HepG2 (cell line): ENCODE measurements around the gene ARVCF. TPM values are rescaled to one million over a fixed set of nuclear protein-coding genes. Genes with fewer than 3 reads are reported as not detected.

Experiments
- ATAC-seq: fragments of 200-7000 bp; cut with Tn5 transposase; 3 replicates; pipeline ENCODE4 v1.9.1; 2020; ENCODE audit warnings: mild to moderate bottlenecking, moderate library complexity
- BruUV-seq: library from RNA; stranded (reverse); fragments of 400-500 nt; replicated peaks from 2 replicates; lab custom pipeline; 2021; lab: Mats Ljungman, UMichigan
- CTCF ChIA-PET: fragments of 300-600 bp; formaldehyde crosslinking; extraction: SDS; loops from one replicate; lab custom pipeline; 2021; ENCODE audit warnings: low total read pairs, inconsistent platforms, low intra/inter-chr PET ratio; lab: Yijun Ruan, JAX
- POLR2A ChIA-PET: fragments of 350-600 bp; sonication (Branson Sonifier 250); formaldehyde crosslinking; loops from one replicate; lab custom pipeline; 2020; ENCODE audit warnings: antibody characterized with exemption, inconsistent platforms; lab: Yijun Ruan, JAX
- DNase-seq: peaks from one replicate; pipeline ENCODE4 v3.0.0-alpha.2; 2015; ENCODE audit warnings: low spot score
- FAIRE-seq: peaks from 3 replicates; lab custom pipeline; 2011; peaks lifted over from hg19 to GRCh38; lab: Jason Lieb, UNC
- H2AFZ ChIP-seq: one replicate; pipeline ENCODE4 v1.6.1; 2011; ENCODE audit warnings: low read length, inconsistent platforms
- H3K27ac ChIP-seq: fragments of 300-600 bp; 3 replicates; pipeline ENCODE4 v1.8.0; 2011; ENCODE audit warnings: mixed run types, mild to moderate bottlenecking, mixed read lengths, low read length, inconsistent platforms; ENCODE audit not compliant: insufficient read depth; ENCODE audit errors: extremely low read length
- H3K27me3 ChIP-seq, 2 experiments: fragments of 200-600 bp in 1 of 2; 2 replicates in 1 of 2; 3 replicates in 1 of 2; pipeline versions ENCODE4 v1.6.0 to v1.8.0; 2011; ENCODE audit warnings: low read length in 2 of 2, mild to moderate bottlenecking in 2 of 2, moderate library complexity in 2 of 2, inconsistent platforms in 1 of 2; ENCODE audit not compliant: insufficient read depth in 2 of 2, control insufficient read depth in 1 of 2
- H3K36me3 ChIP-seq, 2 experiments: fragments of 200-600 bp in 1 of 2; replicated peaks in 1 of 2; 2 replicates in 1 of 2; 3 replicates in 1 of 2; pipeline versions ENCODE4 v1.5.1 to v1.8.0; 2011; ENCODE audit warnings: low read length in 2 of 2, inconsistent platforms in 1 of 2; ENCODE audit not compliant: insufficient read depth in 2 of 2, control insufficient read depth in 1 of 2
- H3K4me1 ChIP-seq: 2 replicates; pipeline ENCODE4 v1.5.1; 2012; ENCODE audit warnings: low read length, inconsistent platforms; ENCODE audit not compliant: insufficient read depth
- H3K4me2 ChIP-seq: 2 replicates; pipeline ENCODE4 v1.6.0; 2011; ENCODE audit warnings: low read depth, low read length, inconsistent platforms
- H3K4me3 ChIP-seq, 3 experiments: fragments of 200-600 bp in 1 of 3; sonication (generic), shearing (Covaris generic) in 1 of 3; replicated peaks in 1 of 3; 2 replicates each; pipeline ENCODE4 v1.5.1; 2011 to 2016; ENCODE audit warnings: low read length in 3 of 3, inconsistent platforms in 2 of 3, low read depth in 2 of 3, mild to moderate bottlenecking in 2 of 3, control low read depth in 1 of 3, mixed read lengths in 1 of 3; ENCODE audit not compliant: insufficient read depth in 1 of 3
- H3K79me2 ChIP-seq: one replicate; pipeline ENCODE4 v1.6.1; 2011; ENCODE audit warnings: low read length, inconsistent platforms; ENCODE audit not compliant: insufficient read depth
- H3K9ac ChIP-seq: 2 replicates; pipeline ENCODE4 v1.6.0; 2011; ENCODE audit warnings: mild to moderate bottlenecking, low read depth, low read length, inconsistent platforms; ENCODE audit not compliant: insufficient read depth
- H3K9me3 ChIP-seq: 2 replicates; pipeline ENCODE4 v1.5.1; 2012; ENCODE audit warnings: mild to moderate bottlenecking, low read length
- H4K20me1 ChIP-seq: 2 replicates; pipeline ENCODE4 v1.6.0; 2011; ENCODE audit warnings: inconsistent platforms, mild to moderate bottlenecking, low read length, moderate library complexity; ENCODE audit not compliant: insufficient read depth
- HIVEP1 ChIP-seq: sonication (generic); formaldehyde crosslinking; IDR thresholded peaks from 2 replicates; pipeline ENCODE4 v1.4.0; 2020; ENCODE audit warnings: mild to moderate bottlenecking, missing genetic modification reagents
- MAFK ChIP-seq, 2 experiments: IDR thresholded peaks in 1 of 2; conservative IDR thresholded peaks in 1 of 2; 2 replicates each; pipeline ENCODE4 v1.6.1; 2011; ENCODE audit warnings: improper control_type of control experiment in 2 of 2, low read length in 2 of 2
- SP4 ChIP-seq: sonication (generic); formaldehyde crosslinking; IDR thresholded peaks from 2 replicates; pipeline ENCODE4 v1.8.1; 2023; ENCODE audit warnings: mild to moderate bottlenecking, missing genetic modification reagents
- ZBTB40 ChIP-seq, 2 experiments: fragments of 450-650 bp in 1 of 2; sonication (generic) in 1 of 2; formaldehyde crosslinking in 1 of 2; IDR thresholded peaks; 2 replicates each; pipeline versions ENCODE4 v1.6.1 to v1.8.0; 2016 to 2022; ENCODE audit warnings: antibody characterized with exemption in 1 of 2, mild to moderate bottlenecking in 1 of 2, missing genetic modification reagents in 1 of 2
- ZKSCAN1 ChIP-seq: fragments of 150-350 bp; IDR thresholded peaks from 2 replicates; pipeline ENCODE4 v1.6.1; 2014; ENCODE audit warnings: low read length
- ZNF234 ChIP-seq: sonication (generic); formaldehyde crosslinking; conservative IDR thresholded peaks from 2 replicates; pipeline ENCODE4 v1.5.1; 2020; ENCODE audit warnings: mild to moderate bottlenecking, missing genetic modification reagents
- ZNF331 ChIP-seq: sonication (generic); formaldehyde crosslinking; IDR thresholded peaks from 2 replicates; pipeline ENCODE4 v1.4.0; 2020; ENCODE audit warnings: missing genetic modification reagents
- ZNF484 ChIP-seq: sonication (generic); formaldehyde crosslinking; IDR thresholded peaks from 2 replicates; pipeline ENCODE4 v1.5.1; 2020; ENCODE audit warnings: mild to moderate bottlenecking, low read depth, missing genetic modification reagents, borderline replicate concordance
- ZNF761 ChIP-seq: sonication (generic); formaldehyde crosslinking; conservative IDR thresholded peaks from 2 replicates; pipeline ENCODE4 v1.4.0; 2020; ENCODE audit warnings: mild to moderate bottlenecking, missing genetic modification reagents
- ZNF782 ChIP-seq: sonication (generic); formaldehyde crosslinking; IDR thresholded peaks from 2 replicates; pipeline ENCODE4 v1.4.0; 2020; ENCODE audit warnings: missing genetic modification reagents, mild to moderate bottlenecking, borderline replicate concordance
- ZSCAN30 ChIP-seq: sonication (generic); formaldehyde crosslinking; IDR thresholded peaks from 2 replicates; pipeline ENCODE4 v1.5.0; 2020; ENCODE audit warnings: mild to moderate bottlenecking, missing genetic modification reagents
- WGBS: methylation state at CpG from one replicate; pipeline ENCODE4 v1.1.6; 2017; ENCODE audit warnings: low lambda C conversion rate; 5-methylcytosine and 5-hydroxymethylcytosine counted together
- in situ Hi-C: cut with HindIII; loops from 2 replicates; pipeline ENCODE4 v1.10.0; 2017; ENCODE audit warnings: low pct_unique_long_range_greater_than_20kb; ENCODE audit not compliant: extremely low pct_ligation_motif_present
- intact Hi-C: fragments of 100-400 bp; cut with micrococcal nuclease; formaldehyde crosslinking; loops from one replicate; pipeline ENCODE4 v1.10.0; 2022; ENCODE audit not compliant: unreplicated experiment
- polyA plus RNA-seq, 8 experiments: library from polyadenylated mRNA; depleted of rRNA in 3 of 8; stranded (reverse) in 7 of 8; unstranded in 1 of 8; fragments of >200 nt; fragmentation: Illumina TruSeq in 4 of 8; extraction: Trizol in 4 of 8; gene quantifications; 2 replicates each; pipeline versions ENCODE4 v1.2.1 to v1.2.3, GENCODE V29; 2011 to 2016; ENCODE audit warnings: low read depth in 4 of 8, missing spikeins in 1 of 8, mixed read lengths in 1 of 8; ENCODE audit not compliant: insufficient read depth in 1 of 8
- total RNA-seq, 5 experiments: library from RNA; depleted of rRNA; stranded (reverse); fragments of >200 nt; fragmentation: Illumina TruSeq; extraction: Trizol; gene quantifications; 2 replicates each; pipeline ENCODE4 v1.2.3, GENCODE V29; 2016; ENCODE audit warnings: low read depth in 1 of 5

Gene ARVCF
- total and polyA plus RNA-seq, 2 of the 13 experiments (the other 11 are each of a cell fraction or from before 2014, with no cell fraction given) = 16.4 to 17.7 TPM

- no peaks in the 10 kb centered on the region for H3K4me1 ChIP-seq
- no TSS peak for BruUV-seq
- no peak overlapping the region for H3K27ac ChIP-seq
- peaks cover 2 to 23% of the 10 kb centered on the region in 2 experiments; a peak in 3 of 5 replicates for H3K36me3 ChIP-seq
- TF ChIP-seq ZNF331 (CRISPR knock-in tag) (no peak), ZNF782 (CRISPR knock-in tag) (no peak), HIVEP1 (CRISPR knock-in tag) (no peak), ZNF761 (no peak), ZSCAN30 (CRISPR knock-in tag) (no peak), ZNF484 (CRISPR knock-in tag) (no peak), SP4 (CRISPR knock-in tag) (no peak), ZNF234 (CRISPR knock-in tag) (no peak), ZBTB40 (IDR thresholded peaks at IDR 0.05) (no peak), ZBTB40 (CRISPR knock-in tag; IDR thresholded peaks at IDR 0.05) (no peak), MAFK (conservative IDR thresholded peaks at IDR 0.05 in 1 of 2, IDR thresholded peaks at IDR 0.05 in 1 of 2; ENCODE audit: low read length in 2 of 2) (no peak), ZKSCAN1 (no peak)
- TF ChIP-seq, all 625 proteins: peak for 0
- no peaks in the 10 kb centered on the region for H3K27me3 ChIP-seq
- no peak overlapping the region for H3K4me3 ChIP-seq
- intact Hi-C loops (no loop called here), in situ Hi-C loops (no loop called here)
- no peaks in the 10 kb centered on the region for H3K79me2 ChIP-seq
- H3K9me3 ChIP-seq = no peaks in the 10 kb centered on the region
- ATAC-seq = no peak
- POLR2A ChIA-PET = no interaction called here
- DNase-seq = no peak
- no peak overlapping the region for H2AFZ ChIP-seq
- H3K9ac ChIP-seq = no peak overlapping the region
- no peak overlapping the region for H3K4me2 ChIP-seq
- 92% methylated on average over 9 of the region's 14 CpGs for WGBS
- H4K20me1 ChIP-seq = no peaks in the 10 kb centered on the region
- CTCF ChIA-PET = no interaction called here
- no peak for FAIRE-seq
These were observed 36.9 kb upstream of the ARVCF start for GRCh38 chr22:20053407-20054033.
